Tongue (tissue), 2 donors: ENCODE results near the gene DIDO1. TPM values are rescaled to one million over a fixed set of nuclear protein-coding genes. Genes with fewer than 3 reads are reported as not detected.

Experiments
- DNase-seq: peaks from one replicate; pipeline ENCODE4 v3.0.0-alpha.2; 2015
- total RNA-seq: library from RNA; depleted of rRNA; stranded (reverse); fragments of >200 nt; gene quantifications from one replicate; pipeline ENCODE4 v1.2.3, GENCODE V29; 2014

DIDO1 gene
- total RNA-seq, 1 donor from 2014 or later = 57.5 TPM

DNA sequence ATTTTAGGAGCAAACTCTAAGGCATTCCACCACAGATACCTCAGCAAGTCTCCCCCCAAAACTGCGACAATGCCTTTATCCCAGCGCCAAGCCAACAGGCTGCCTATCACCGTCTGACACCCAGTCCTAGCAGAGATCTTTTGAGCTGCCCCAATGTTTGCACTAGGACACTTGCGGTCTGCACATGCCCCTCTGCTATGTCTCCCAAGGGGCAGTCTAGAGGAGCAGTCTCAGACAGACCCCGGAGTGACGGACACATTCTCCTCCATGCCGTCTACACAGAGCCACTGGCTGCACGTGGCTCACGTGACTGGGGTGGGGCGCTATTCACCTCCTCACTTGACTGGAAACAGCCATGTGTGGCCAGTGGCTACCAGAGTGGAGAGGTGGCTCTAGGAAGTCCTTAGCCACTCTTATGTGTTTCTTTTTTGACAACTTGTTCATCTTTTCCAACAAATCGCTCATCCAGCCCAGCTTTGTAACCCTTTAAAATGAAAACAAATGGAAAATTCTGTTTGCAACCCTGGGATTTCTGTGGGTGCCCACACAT is 16.0 kb downstream of the DIDO1 start:
- DNase-seq = no peak

DNA sequence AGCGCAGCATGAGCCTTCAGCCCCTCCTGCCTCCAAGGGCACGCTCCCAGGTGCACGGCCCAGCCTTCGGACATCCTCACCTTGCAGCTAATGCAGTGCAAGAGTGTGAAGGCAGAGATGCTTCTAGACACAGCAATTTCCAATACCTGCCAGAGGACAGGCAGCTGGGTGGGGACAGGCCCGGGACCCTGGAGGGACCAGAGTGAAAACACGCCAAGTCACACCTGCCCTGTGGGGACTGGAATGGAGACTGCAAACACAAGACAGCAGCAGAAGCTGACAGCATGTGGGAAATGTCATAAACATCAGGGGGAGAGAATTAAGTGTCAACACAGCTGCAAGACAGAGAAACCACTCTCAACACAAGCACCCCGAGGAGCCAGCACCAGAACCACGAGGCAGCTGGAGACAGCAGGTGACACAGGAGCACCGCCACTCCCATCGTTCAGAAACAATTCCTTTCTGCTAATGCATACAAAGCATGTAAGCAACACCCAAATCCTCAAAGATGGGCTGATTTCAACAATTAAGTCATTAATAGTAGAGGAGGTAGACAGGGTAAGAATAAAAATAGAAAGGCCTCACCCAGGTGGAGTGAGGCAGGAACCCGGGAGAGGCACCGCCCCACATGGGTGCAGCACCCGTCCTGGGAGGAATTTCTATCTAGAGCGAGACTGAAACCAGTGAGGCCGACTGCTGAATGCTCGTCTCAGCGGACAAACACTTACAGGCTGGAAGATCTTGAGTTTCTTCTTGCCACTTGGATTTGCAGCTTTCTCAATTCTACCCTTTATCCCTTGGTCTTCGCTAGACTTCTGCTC is 17.1 kb downstream of the DIDO1 start:
- no peak for DNase-seq

DNA sequence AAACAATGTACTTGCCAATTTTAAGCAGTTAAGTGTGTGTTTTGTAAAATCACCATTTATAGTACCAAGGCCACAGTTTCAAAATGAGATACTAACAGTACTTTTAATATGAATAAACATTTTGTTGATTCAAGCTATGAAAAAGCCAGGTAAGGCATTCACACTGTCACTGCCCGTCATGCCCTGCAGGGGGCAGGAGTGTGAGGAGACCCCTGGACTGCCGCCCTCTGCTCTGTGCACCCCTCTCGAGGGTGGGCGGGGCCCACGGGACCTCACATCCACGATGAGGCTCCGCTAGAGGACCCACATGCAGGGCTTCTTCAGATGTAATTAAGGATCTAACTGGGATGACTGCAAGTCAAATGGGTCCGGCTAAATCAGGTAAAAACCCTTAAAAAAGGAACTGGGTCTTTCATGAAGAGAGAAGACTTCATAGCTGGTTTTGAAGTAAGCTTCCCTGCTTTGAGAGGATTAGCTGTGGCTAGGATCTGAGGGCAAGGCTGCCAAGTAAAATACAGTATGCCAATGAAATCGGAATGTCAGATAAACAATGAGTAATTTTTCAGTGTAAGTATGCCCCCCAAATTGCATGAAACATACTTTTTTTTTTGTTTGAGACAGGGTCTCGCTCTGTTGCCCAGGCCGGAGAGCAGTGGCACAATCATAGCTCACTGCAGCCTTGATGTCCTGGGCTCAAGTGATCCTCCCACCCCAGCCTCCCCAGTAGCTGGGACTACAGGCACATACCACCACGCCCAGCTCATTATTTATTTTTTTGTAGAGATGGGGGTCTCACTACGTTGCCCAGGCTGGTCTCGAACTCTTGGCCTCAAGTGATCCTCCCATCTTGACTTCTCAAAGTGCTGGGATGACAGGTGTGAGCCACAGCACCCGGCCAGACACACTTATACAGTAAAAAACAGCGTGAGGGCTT is 18.7 kb downstream of the DIDO1 start:
- DNase-seq = no peak

DNA sequence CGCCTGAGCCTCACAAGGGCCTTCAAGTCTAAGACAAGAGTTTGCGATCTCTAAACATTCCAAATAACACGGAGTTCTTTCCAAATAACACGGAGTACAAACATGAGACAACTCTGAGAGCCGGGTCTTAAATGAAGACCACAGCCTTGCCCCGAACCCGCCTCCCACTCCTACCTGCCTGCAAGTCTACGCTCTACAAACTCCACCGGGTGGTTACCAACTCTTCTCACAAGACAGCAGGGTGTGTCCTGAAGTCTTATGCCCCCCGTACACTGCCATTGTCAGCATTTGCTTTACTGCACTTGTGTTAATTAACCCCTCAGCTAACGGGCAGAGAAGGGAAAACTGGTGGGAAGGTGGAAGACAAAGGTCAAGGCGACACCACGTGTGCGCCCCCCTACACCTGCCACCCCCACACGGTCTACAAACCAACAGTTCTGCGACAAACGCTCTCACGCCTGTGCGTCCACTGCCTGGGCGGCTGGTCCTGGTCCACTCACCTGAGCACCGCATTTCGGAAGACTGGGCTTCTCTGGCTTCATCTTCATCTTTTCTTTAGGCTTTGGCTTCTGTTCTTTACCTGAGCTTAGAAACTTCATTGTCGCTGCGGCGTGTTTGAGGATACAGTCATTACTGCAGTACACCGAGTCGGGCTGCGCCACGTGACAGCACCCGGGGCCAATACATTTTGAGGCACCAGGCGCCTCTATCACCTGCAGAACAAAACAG is 19.5 kb downstream of the DIDO1 start:
- no peak for DNase-seq

DNA sequence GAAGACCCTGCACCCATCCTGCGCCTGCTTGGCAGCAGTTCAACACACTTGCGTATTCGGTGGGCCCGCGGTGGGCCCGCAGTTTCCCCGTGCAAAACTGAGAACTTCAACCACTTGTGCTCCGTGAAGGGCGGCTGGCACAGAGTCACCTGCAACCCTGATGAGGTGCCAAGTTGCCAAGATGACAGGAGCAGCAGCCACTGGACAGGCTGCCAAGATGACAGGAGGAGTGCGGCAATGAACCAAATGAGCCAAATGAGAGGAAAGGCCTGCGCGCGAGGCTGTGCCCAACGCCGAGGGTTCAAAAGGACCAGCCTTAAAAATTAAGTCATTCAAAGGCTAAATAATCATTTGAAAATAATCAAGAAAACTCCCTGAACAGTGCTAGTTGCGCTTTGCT is 20.1 kb downstream of the DIDO1 start:
- DNase-seq = no peak

DNA sequence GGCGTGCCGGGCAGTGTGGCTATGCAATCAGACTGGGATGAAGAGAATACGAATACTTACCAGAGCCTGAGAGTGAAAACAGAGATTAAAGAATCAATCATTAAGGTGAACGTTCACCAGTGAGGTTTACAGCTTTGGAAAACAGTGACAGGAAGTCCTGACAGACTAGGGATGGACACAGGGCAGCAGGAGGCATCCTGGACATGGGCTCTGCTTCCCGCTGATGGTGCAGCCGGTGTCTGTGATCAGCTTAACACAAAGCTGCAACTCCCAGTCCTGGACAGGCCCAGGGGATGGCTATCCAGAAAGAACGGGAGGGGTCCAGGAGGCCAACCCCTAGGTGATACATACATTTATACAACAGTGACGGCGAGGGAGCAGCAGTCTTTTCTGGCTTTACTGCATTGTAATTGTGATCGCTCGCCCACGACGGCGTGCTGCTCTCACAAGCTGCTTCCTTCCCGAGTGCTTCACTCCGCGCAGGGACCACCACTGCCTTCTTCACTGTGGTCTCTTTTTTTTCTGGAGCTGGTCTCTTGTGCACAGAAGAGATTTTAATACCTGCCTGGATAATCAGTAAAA is 20.7 kb downstream of the DIDO1 start:
- no peak for DNase-seq

DNA sequence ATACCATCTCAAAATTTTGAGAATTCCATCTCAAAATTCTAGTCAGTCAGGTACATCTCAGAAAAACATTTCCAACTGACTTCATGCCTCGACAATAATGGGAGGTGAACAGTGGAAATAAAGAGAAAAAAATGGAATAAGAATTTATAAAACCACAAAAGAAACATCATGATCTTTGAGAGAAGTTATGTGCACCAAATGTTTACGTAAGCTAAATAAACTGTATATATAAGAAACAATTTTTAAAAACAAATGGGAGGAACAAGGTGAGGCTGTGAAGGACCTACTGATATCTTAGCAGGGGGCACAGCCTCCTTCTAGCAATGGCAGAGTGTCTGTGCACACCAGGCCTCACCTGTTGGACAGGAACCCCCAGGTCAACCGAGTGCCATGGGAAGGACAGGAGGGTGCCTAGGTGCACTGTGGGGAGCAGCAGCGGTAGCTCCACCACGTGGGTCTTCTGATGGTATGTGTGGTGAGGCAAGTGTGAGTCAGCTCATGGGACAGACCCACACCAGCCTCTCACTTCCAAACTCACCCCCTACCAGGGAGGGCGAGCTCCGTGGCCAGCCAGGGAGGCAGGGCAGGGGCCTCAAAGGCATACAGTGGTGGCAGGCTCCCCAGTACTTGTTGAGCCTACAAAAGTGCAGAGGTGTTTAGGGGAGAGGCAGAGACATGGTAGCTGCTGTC is 23.2 kb downstream of the DIDO1 start:
- no peak for DNase-seq

DNA sequence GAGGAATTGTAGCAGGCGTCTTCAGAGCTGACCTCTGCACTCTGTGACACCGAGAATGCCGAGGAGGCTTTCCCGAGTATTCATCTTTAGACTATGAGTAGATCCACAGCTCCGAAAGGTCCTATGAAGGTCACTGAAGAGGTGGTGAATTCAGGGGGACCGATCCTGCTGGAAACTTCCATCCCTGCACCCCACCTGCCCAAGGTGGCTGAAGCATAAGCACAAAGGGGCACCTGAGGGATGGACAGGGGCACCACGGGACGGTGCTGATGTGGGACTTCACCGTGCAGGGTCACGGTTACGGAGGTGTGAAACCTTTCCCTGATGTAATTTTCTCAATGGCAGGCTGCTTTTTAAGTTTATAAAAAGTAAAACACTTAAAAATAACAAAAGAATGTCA is 24.4 kb downstream of the DIDO1 start:
- DNase-seq = no peak

DNA sequence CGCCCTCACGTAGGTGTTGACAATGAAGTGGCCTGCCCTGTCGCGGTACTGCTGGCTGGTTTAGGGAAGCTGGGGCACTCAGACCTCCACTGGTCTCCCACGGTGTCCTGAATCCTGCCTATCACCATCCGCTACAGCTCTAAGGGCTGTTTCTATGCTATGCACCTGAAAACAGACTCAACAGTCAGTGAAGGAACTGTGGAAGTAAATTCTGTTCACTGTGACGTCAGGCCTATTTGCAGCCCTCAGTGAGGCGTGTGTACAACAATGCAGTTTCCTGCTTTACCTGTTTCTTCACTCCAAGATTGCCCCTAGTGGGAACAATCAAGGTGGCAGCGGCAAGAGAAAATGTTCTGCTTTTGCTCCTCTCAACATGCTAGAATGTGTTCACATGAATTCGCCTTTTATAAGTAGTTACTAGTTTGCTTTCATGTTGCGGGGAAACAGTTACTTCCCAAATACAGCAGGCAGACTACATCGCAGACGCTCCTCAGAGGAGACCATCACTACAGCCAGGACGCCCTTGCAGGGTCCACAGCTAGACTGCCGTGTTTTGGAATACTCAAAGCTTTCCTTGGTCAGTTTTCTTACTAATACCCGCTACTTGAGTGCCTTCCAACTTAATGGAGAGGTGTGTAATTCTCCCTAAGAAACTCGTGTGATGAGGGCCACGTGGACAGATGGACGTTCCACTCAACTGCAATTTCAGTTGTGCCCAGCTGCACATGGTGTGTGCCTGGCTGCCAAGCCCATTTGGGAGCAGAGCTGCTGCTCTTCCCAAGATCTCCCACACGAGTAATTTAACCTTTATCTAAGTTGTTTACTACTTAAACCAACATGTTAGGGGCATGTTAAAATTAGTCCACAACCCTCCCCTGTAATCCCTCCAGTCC is 25.4 kb downstream of the DIDO1 start:
- DNase-seq = peak; percentile 64

DNA sequence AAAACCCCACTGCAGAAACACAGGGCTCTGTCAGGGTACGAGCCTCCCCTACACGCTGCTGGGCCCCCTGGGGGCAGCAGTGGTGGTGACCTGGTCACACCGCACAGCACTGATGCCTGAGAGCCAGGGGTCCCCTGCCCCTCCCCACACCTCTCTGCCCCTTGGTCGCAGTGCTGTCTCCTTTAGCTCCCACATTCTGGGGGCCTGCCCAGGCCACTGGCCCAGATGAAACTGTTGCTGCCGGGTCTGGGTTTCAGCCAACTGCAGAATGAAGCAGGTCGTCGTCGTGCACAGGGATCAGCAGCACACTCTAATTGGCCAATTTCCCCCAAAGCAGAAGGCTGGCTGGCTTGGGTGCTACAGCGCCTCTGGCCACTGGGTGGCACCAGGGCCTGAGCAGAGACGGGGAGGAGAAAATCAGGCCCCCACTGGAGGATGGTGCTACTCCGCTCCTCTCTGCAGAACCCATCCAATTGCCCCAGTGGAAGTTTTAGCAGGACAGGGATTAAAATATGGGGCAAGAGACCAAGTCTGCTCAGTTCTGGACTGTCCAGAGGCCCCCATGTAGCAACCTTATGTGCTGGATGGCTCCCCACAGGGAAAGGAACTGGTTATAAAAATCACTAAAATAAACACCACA is 26.1 kb downstream of the DIDO1 start:
- peak; percentile 86 for DNase-seq

DNA sequence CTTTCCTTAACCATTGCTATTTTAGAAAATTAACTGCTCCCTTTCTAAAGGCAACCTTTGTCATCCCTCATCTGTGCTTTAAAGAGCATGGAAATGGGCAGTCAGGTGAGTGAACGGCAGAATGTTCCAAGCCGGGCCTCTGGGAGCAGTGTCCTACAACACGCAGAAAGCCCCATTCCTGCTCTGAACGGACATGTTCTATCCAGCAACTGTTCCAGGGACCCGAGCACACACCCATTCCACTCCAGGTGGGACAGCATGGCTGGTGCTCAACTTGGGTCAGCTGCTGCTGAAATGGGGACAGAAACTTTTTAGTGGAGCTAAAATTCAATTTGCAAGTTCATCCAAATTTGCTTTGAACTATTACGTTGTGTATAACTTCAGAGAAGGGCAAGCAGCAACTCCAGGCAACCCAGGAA is 26.7 kb downstream of the DIDO1 start:
- peak; percentile 52 for DNase-seq

DNA sequence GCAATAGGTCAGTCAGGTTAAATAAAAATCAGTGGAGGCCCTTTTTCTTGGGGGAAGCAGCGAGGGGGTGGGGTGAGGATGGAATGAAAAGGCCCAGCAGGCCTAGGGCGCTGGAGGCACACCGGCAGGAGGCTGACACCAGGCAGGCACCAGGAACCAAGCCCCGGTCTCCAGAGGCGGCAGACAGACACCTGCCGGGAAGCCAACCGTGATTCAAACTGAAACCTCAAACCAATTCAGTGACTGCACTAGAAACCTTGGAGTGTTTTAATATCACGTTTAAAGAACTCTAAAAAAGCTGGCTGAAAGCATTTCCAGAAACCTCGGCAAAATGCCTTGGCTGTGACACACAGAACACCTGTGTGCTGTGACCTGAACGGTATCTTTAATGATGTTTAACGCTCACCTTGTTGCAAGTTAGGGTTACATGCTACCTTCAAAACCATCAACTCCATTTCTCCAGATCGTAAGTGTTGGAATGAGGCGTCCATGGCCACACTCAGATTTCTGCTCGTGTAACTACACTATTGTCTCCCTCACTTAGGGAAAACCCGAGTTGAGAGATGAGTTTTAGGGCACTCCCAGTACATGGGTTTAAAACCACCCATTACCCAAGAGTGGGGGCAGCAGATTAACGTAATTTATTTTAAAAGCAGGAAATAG is 27.2 kb downstream of the DIDO1 start:
- DNase-seq = no peak

DNA sequence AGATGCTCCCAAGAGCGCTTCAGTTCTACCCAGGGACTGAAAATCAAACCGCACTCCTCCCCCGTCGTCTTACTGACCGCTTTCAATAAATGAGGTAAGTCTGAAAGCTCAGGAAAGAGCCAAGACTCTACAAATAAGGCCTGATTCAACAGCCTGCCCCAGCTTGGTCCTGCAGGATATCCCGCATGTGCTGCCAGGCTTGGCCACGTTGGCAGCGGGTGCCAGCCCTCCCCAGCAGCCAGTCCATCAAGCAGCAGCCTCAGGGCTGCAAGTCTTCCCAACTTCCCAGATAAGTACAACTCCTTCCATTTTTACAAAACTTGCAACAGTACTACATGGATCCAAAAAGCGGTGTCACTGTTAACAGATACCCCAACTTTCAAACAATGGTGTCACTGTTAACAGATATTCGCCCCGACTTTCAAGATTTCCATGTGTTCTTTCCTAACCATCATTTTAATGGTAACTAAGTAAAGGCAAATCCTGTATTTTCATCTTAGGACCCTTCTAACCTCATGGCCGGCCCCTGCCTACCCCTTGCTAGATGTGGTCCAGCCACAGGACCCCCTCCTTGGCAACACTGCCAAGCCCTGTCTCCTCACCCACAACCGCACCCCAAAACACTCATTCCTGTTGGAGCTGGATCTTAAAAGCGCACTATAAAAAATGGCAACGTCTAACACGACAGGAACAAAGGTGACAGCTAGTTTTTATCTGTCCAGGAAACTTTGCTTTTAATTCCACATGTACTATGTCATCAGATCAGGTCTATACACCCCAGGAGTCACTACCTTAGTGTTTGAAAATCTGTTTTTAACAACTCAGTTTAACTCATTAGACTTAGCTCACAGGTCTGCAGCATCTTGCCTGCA is 28.0 kb downstream of the DIDO1 start:
- DNase-seq = peak; percentile 22

DNA sequence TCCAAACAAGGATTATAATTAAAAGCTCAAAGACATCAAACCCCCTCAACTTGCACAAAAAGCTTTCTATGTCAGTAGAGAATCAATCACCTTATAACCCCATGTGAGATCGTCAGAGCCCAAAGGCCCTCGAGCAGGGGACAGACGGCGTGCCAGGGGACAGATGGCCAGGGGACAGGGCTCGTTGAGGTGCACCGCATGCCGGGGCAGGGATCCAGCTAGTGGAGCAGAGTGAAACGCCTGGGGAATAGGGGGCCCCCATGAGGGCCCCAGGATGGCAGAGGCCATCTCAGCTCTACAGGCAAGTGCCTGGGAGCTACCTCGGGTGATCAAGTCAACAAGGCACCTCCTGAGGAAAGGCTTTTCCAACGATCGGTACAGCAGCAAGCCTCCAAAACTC is 28.6 kb downstream of the DIDO1 start:
- no peak for DNase-seq

DNA sequence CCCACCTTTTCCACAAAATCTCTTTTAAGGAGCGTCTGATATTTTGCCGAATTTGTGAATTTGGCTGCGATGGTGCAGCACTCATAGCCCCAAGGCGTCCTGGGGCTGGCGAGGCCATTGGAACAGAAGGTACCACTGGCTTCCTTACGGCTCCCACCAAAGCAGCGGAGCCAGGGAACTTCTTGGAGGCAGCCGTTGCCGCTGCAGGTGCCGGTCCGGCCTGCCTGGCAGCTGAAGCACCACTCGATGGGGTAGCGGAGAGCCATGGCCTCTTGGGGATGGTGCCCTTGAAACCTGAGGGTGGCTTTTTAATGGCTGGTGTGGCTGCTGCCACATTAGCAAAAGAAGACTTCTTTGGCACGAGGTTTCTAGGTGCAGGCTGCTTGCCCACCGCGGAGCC is 29.8 kb downstream of the DIDO1 start:
- DNase-seq = no peak

DNA sequence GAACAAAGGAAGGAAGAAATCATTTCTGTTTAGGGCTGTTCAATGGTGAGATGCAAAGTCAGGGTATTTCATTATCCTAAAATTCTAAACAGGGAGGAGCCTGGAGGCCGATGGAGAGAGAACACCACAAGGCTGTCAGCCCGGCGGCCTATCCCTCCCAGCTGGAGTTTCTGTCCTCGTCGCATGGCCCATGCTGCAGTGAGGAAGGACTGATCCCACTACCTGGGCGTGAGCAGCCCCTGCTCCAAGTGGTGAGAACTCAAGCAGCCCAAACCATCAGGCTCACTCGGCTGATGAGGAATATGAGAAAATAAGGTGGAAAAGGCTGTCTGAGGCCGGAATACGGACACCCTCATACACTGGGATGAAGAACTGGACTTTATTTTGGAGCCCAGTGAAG is 30.8 kb downstream of the DIDO1 start:
- no peak for DNase-seq

DNA sequence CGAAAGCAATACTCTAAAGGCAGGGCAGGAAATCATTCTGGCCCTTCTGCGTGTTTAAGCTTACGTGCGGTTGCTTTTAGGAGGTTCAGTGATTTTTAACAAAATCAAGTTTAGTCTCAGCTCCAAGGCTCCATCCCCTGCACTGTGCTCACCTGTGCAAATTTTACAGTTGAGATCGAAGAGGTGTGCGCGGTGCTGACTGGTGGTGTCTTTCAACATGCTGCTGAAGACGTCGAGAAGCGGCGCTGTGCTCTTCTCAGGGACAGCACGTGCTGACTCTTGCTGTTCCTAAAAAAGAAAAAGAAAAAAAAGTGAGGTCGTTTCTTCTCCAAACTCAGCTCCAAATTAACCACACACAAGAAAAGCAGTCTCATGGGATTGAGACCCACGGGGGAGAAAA is 32.0 kb downstream of the DIDO1 start:
- DNase-seq = no peak

DNA sequence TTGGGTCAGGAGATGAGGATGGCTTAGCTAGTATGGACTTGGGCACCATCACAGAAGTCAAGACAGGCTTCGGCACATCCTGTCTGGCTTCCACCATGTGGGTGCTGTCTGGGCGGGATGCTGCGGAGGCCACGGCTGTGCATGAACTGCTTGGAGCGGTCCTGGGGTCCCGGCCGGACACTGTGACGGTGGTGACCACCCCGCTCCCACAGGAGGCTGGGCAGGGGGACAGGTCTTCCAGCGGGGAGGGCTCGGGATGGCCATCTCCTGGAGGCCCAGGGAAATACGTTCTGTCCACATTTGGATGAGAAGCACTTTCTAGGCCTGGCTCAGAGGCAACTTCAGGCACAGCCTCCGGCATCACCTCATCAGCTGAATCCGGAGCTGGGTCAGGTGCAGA is 32.6 kb downstream of the DIDO1 start:
- no peak for DNase-seq
